ENCODE results near the gene EFEMP2.

EFEMP2 gene

GRCh38 chr11:65863889-65864705, 8.5 kb downstream of the EFEMP2 start:
- Histone ChIP-seq H3K4me1 (ENCODE audit: control insufficient read depth, insufficient read depth, low read length, unreplicated experiment) (peaks cover 23% of the 10 kb centered on the region), H2AFZ (ENCODE audit: low read length, unreplicated experiment) (no peak overlapping the region), H3K4me3 (ENCODE audit: low read depth, low read length) (no peak overlapping the region), H3K36me3 (ENCODE audit: insufficient read depth, low read length) (peaks cover 26% of the 10 kb centered on the region; the same call in 1 of the 2 replicates), H3K79me2 (ENCODE audit: control insufficient read depth, insufficient read depth, low read length, unreplicated experiment) (peaks cover 21% of the 10 kb centered on the region), H3K27me3 (ENCODE audit: insufficient read depth, low read length) (no peaks in the 10 kb centered on the region), H3K27ac (ENCODE audit: low read depth, low read length) (no peak overlapping the region)

GRCh38 chr11:65862941-65863888, 9.4 kb downstream of the EFEMP2 start:
- Histone ChIP-seq H3K27ac (ENCODE audit: low read depth, low read length) (no peak overlapping the region), H3K4me1 (ENCODE audit: control insufficient read depth, insufficient read depth, low read length, unreplicated experiment) (peaks cover 19% of the 10 kb centered on the region), H2AFZ (ENCODE audit: low read length, unreplicated experiment) (no peak overlapping the region), H3K27me3 (ENCODE audit: insufficient read depth, low read length) (no peaks in the 10 kb centered on the region), H3K36me3 (ENCODE audit: insufficient read depth, low read length) (peaks cover 25% of the 10 kb centered on the region; the same call in 1 of the 2 replicates), H3K4me3 (ENCODE audit: low read depth, low read length) (no peak overlapping the region), H3K79me2 (ENCODE audit: control insufficient read depth, insufficient read depth, low read length, unreplicated experiment) (peaks cover 21% of the 10 kb centered on the region)

- Histone ChIP-seq H3K27ac (ENCODE audit: low read depth, low read length) (no peak overlapping the region), H3K4me1 (ENCODE audit: control insufficient read depth, insufficient read depth, low read length, unreplicated experiment) (peaks cover 19% of the 10 kb centered on the region), H3K4me3 (ENCODE audit: low read depth, low read length) (peak overlapping the region; percentile 99), H3K36me3 (ENCODE audit: insufficient read depth, low read length) (peaks cover 15% of the 10 kb centered on the region; the same call in 1 of the 2 replicates), H3K79me2 (ENCODE audit: control insufficient read depth, insufficient read depth, low read length, unreplicated experiment) (peaks cover 28% of the 10 kb centered on the region), H3K27me3 (ENCODE audit: insufficient read depth, low read length) (no peaks in the 10 kb centered on the region), H2AFZ (ENCODE audit: low read length, unreplicated experiment) (no peak overlapping the region)
Measured at GRCh38 chr11:65862191-65862735, 10.3 kb downstream of the EFEMP2 start.

GRCh38 chr11:65861533-65862183, 10.9 kb downstream of the EFEMP2 start:
- Histone ChIP-seq H3K36me3 (ENCODE audit: insufficient read depth, low read length) (peaks cover 11% of the 10 kb centered on the region; the same call in 1 of the 2 replicates), H3K4me1 (ENCODE audit: control insufficient read depth, insufficient read depth, low read length, unreplicated experiment) (peaks cover 19% of the 10 kb centered on the region), H3K4me3 (ENCODE audit: low read depth, low read length) (peak overlapping the region; percentile 99), H3K27me3 (ENCODE audit: insufficient read depth, low read length) (no peaks in the 10 kb centered on the region), H2AFZ (ENCODE audit: low read length, unreplicated experiment) (no peak overlapping the region), H3K27ac (ENCODE audit: low read depth, low read length) (0 out of 2 replicates have a peak overlapping the region, but pooled peaks have one; percentile 94), H3K79me2 (ENCODE audit: control insufficient read depth, insufficient read depth, low read length, unreplicated experiment) (peaks cover 34% of the 10 kb centered on the region)

- Histone ChIP-seq H3K4me1 (ENCODE audit: control insufficient read depth, insufficient read depth, low read length, unreplicated experiment) (peaks cover 19% of the 10 kb centered on the region), H2AFZ (ENCODE audit: low read length, unreplicated experiment) (no peak overlapping the region), H3K27me3 (ENCODE audit: insufficient read depth, low read length) (no peaks in the 10 kb centered on the region), H3K4me3 (ENCODE audit: low read depth, low read length) (peak overlapping the region; percentile 99), H3K27ac (ENCODE audit: low read depth, low read length) (peak overlapping the region; percentile 94), H3K36me3 (ENCODE audit: insufficient read depth, low read length) (peaks cover 15% of the 10 kb centered on the region; the same call in 1 of the 2 replicates), H3K79me2 (ENCODE audit: control insufficient read depth, insufficient read depth, low read length, unreplicated experiment) (peaks cover 39% of the 10 kb centered on the region)
Measured at GRCh38 chr11:65861165-65861505, 11.5 kb downstream of the EFEMP2 start.

GRCh38 chr11:65860278-65861164, 12.1 kb downstream of the EFEMP2 start, which contains the start of gene MUS81:
TSS of gene MUS81 (plus strand) at chr11:65860433. CDS start at chr11:65860754, 321 bp downstream.
- H2AFZ ChIP-seq (ENCODE audit: low read length, unreplicated experiment) = peak within 1 kb of the TSS; percentile 95
- H3K27ac ChIP-seq (ENCODE audit: low read depth, low read length) = peak within 1 kb of the TSS; percentile 94
- H3K27me3 ChIP-seq (ENCODE audit: insufficient read depth, low read length) = no peaks in the 10 kb centered on the region
- peaks cover 17% of the 10 kb centered on the region; the same call in 1 of the 2 replicates for H3K36me3 ChIP-seq (ENCODE audit: insufficient read depth, low read length)
- H3K4me3 ChIP-seq (ENCODE audit: low read depth, low read length) = peak within 1 kb of the TSS; percentile 99
- H3K79me2 ChIP-seq (ENCODE audit: control insufficient read depth, insufficient read depth, low read length, unreplicated experiment) = peaks cover 45% of the 10 kb centered on the region
- peaks cover 19% of the 10 kb centered on the region for H3K4me1 ChIP-seq (ENCODE audit: control insufficient read depth, insufficient read depth, low read length, unreplicated experiment)

GRCh38 chr11:65859812-65860277, 12.8 kb downstream of the EFEMP2 start:
- H3K4me1 ChIP-seq (ENCODE audit: control insufficient read depth, insufficient read depth, low read length, unreplicated experiment) = peaks cover 19% of the 10 kb centered on the region
- H3K36me3 ChIP-seq (ENCODE audit: insufficient read depth, low read length) = peaks cover 21% of the 10 kb centered on the region
- H3K27me3 ChIP-seq (ENCODE audit: insufficient read depth, low read length) = no peaks in the 10 kb centered on the region
- H2AFZ ChIP-seq (ENCODE audit: low read length, unreplicated experiment) = peak overlapping the region; percentile 95
- peak overlapping the region; percentile 99 for H3K4me3 ChIP-seq (ENCODE audit: low read depth, low read length)
- H3K79me2 ChIP-seq (ENCODE audit: control insufficient read depth, insufficient read depth, low read length, unreplicated experiment) = peaks cover 52% of the 10 kb centered on the region
- H3K27ac ChIP-seq (ENCODE audit: low read depth, low read length) = peak overlapping the region; percentile 94

GRCh38 chr11:65859095-65859811, 13.3 kb downstream of the EFEMP2 start:
- Histone ChIP-seq H3K36me3 (ENCODE audit: insufficient read depth, low read length) (peaks cover 24% of the 10 kb centered on the region), H3K4me3 (ENCODE audit: low read depth, low read length) (peak overlapping the region; percentile 99), H3K4me1 (ENCODE audit: control insufficient read depth, insufficient read depth, low read length, unreplicated experiment) (peaks cover 19% of the 10 kb centered on the region), H3K79me2 (ENCODE audit: control insufficient read depth, insufficient read depth, low read length, unreplicated experiment) (peaks cover 57% of the 10 kb centered on the region), H2AFZ (ENCODE audit: low read length, unreplicated experiment) (peak overlapping the region; percentile 95), H3K27me3 (ENCODE audit: insufficient read depth, low read length) (no peaks in the 10 kb centered on the region), H3K27ac (ENCODE audit: low read depth, low read length) (peak overlapping the region; percentile 94)

GRCh38 chr11:65858681-65859087, 13.9 kb downstream of the EFEMP2 start:
- Histone ChIP-seq H3K27me3 (ENCODE audit: insufficient read depth, low read length) (no peaks in the 10 kb centered on the region), H3K4me3 (ENCODE audit: low read depth, low read length) (peak overlapping the region; percentile 99), H3K27ac (ENCODE audit: low read depth, low read length) (peak overlapping the region; percentile 94), H2AFZ (ENCODE audit: low read length, unreplicated experiment) (peak overlapping the region; percentile 95), H3K36me3 (ENCODE audit: insufficient read depth, low read length) (peaks cover 26% of the 10 kb centered on the region), H3K4me1 (ENCODE audit: control insufficient read depth, insufficient read depth, low read length, unreplicated experiment) (peaks cover 19% of the 10 kb centered on the region), H3K79me2 (ENCODE audit: control insufficient read depth, insufficient read depth, low read length, unreplicated experiment) (peaks cover 63% of the 10 kb centered on the region)

Measured in ACC112 (cell line).